Measurements from ENCODE around the gene CPSF4L.

- no peak for TF ChIP-seq POLR2AphosphoS5 (IDR thresholded peaks at IDR 0.05; ENCODE audit: borderline replicate concordance, low read depth, low read length)
- TF ChIP-seq EZH2 (IDR thresholded peaks at IDR 0.05): no peak
- no peak for TF ChIP-seq FOXP2 (optimal IDR thresholded peaks at IDR 0.05; ENCODE audit: control extremely low read depth, extremely low read length, insufficient read depth)
Measured at GRCh38 chr17:73290399-73291259, 28.9 kb upstream of the CPSF4L start.

Data from SK-N-MC (cell line).